GM12878 (cell line): ENCODE measurements around the gene CSF1R. TPM values are rescaled to one million over a fixed set of nuclear protein-coding genes. Genes with fewer than 3 reads are reported as not detected.

Experiments
- ATAC-seq: fragments of 200-7000 bp; cut with Tn5 transposase; 3 replicates; pipeline ENCODE4 v1.9.1; 2020; ENCODE audit warnings: mild to moderate bottlenecking, moderate library complexity
- BruUV-seq: library from RNA; stranded (reverse); fragments of 400-500 nt; replicated peaks from 2 replicates; lab custom pipeline; 2021; lab: Mats Ljungman, UMichigan
- CTCF ChIA-PET: fragments of 300-600 bp; sonication (Branson Sonifier 250); formaldehyde crosslinking; extraction: SDS; loops from one replicate; lab custom pipeline; 2021; ENCODE audit warnings: inconsistent platforms; lab: Yijun Ruan, JAX
- POLR2A ChIA-PET: fragments of 350-600 bp; formaldehyde crosslinking; extraction: SDS; loops from one replicate; lab custom pipeline; 2021; ENCODE audit warnings: inconsistent platforms; lab: Charles Lee
- RAD21 ChIA-PET: fragments of 300-600 bp; sonication (Branson Sonifier 250); formaldehyde crosslinking; loops from one replicate; lab custom pipeline; 2023; ENCODE audit warnings: antibody characterized with exemption; ENCODE audit not compliant: unreplicated experiment; lab: Charles Lee
- SMC1A ChIA-PET: fragments of 300-600 bp; sonication (Branson Sonifier 250); formaldehyde crosslinking; loops from one replicate; lab custom pipeline; 2023; ENCODE audit not compliant: unreplicated experiment, uncharacterized antibody; lab: Charles Lee
- DNase-seq: peaks from one replicate; pipeline ENCODE4 v3.0.0-alpha.2; 2011; ENCODE audit warnings: low read depth, low spot score
- FAIRE-seq: peaks from 3 replicates; lab custom pipeline; 2011; peaks lifted over from hg19 to GRCh38; lab: Jason Lieb, UNC
- H2AFZ ChIP-seq: 2 replicates; pipeline ENCODE4 v1.6.0; 2011; ENCODE audit warnings: low read depth, low read length, control low read depth; ENCODE audit not compliant: control insufficient read depth
- H3K27ac ChIP-seq: 2 replicates; pipeline ENCODE4 v1.5.1; 2011; ENCODE audit warnings: control low read depth; ENCODE audit not compliant: control insufficient read depth, insufficient read depth
- H3K27me3 ChIP-seq, 2 experiments: replicated peaks in 1 of 2; 2 replicates each; pipeline versions ENCODE4 v1.6.0 to v1.6.1; 2011; ENCODE audit warnings: low read length in 1 of 2; ENCODE audit not compliant: control insufficient read depth in 2 of 2, insufficient read depth in 2 of 2
- H3K36me3 ChIP-seq, 2 experiments: 2 replicates each; pipeline ENCODE4 v1.5.1; 2011; ENCODE audit warnings: low read length in 1 of 2; ENCODE audit not compliant: control insufficient read depth in 2 of 2, insufficient read depth in 2 of 2
- H3K4me1 ChIP-seq: 2 replicates; pipeline ENCODE4 v1.6.1; 2011; ENCODE audit warnings: mild to moderate bottlenecking, low read length, moderate library complexity, mixed read lengths; ENCODE audit not compliant: control insufficient read depth, insufficient read depth
- H3K4me2 ChIP-seq: 2 replicates; pipeline ENCODE4 v1.6.0; 2011; ENCODE audit warnings: control low read depth; ENCODE audit not compliant: control insufficient read depth, insufficient read depth
- H3K4me3 ChIP-seq: fragments of 200-600 bp; sonication (generic); 2 replicates; pipeline ENCODE4 v1.5.1; 2016
- H3K79me2 ChIP-seq: 2 replicates; pipeline ENCODE4 v1.6.0; 2011; ENCODE audit warnings: low read length; ENCODE audit not compliant: control insufficient read depth, insufficient read depth
- H3K9ac ChIP-seq: 2 replicates; pipeline ENCODE4 v1.8.0; 2011; ENCODE audit warnings: low read length, control low read depth, mixed read lengths; ENCODE audit not compliant: control insufficient read depth, insufficient read depth
- H3K9me3 ChIP-seq: replicated peaks from 3 replicates; pipeline ENCODE4 v1.5.1; 2011; ENCODE audit warnings: mild to moderate bottlenecking, low read length; ENCODE audit not compliant: control insufficient read depth, insufficient read depth
- H4K20me1 ChIP-seq: 2 replicates; pipeline ENCODE4 v1.6.0; 2011; ENCODE audit not compliant: control insufficient read depth, insufficient read depth
- ATF2 ChIP-seq: IDR thresholded peaks from 2 replicates; pipeline ENCODE4 v1.6.1; 2012; ENCODE audit warnings: low read length, inconsistent platforms
- ESRRA ChIP-seq: IDR thresholded peaks from 2 replicates; pipeline ENCODE4 v1.6.1; 2012; ENCODE audit warnings: mild to moderate bottlenecking, low read length, improper control_type of control experiment
- IRF5 ChIP-seq: fragments of 450-650 bp; IDR thresholded peaks from 2 replicates; pipeline ENCODE4 v1.6.1; 2017; ENCODE audit warnings: borderline replicate concordance
- JUNB ChIP-seq: IDR thresholded peaks from 2 replicates; pipeline ENCODE4 v1.6.1; 2016; ENCODE audit warnings: antibody characterized with exemption, mild to moderate bottlenecking
- PKNOX1 ChIP-seq: fragments of 450-650 bp; IDR thresholded peaks from 2 replicates; pipeline ENCODE4 v1.6.1; 2016; ENCODE audit warnings: mild to moderate bottlenecking
- REST ChIP-seq: IDR thresholded peaks from 2 replicates; pipeline ENCODE4 v1.6.1; 2012; ENCODE audit warnings: mild to moderate bottlenecking, low read depth, low read length
- SREBF2 ChIP-seq: IDR thresholded peaks from 2 replicates; pipeline ENCODE4 v1.6.1; 2012; ENCODE audit warnings: mild to moderate bottlenecking, low read length
- TCF12 ChIP-seq: IDR thresholded peaks from 2 replicates; pipeline ENCODE4 v1.6.1; 2011; ENCODE audit warnings: low read depth, mild to moderate bottlenecking, low read length
- WRNIP1 ChIP-seq: IDR thresholded peaks from 2 replicates; pipeline ENCODE4 v1.6.1; 2011; ENCODE audit warnings: low read depth, low read length, improper control_type of control experiment, borderline replicate concordance
- YBX1 ChIP-seq: fragments of 450-650 bp; IDR thresholded peaks from 2 replicates; pipeline ENCODE4 v1.6.1; 2016; ENCODE audit warnings: antibody characterized with exemption
- ZBTB4 ChIP-seq: fragments of 450-650 bp; formaldehyde crosslinking; IDR thresholded peaks from 2 replicates; pipeline ENCODE4 v1.4.0; 2022; ENCODE audit warnings: mild to moderate bottlenecking, moderate library complexity
- ZNF217 ChIP-seq: fragments of 450-650 bp; IDR thresholded peaks from 2 replicates; pipeline ENCODE4 v1.6.1; 2017; ENCODE audit warnings: antibody characterized with exemption, mild to moderate bottlenecking
- WGBS: methylation state at CpG from one replicate; pipeline ENCODE4 v1.1.6; 2016; ENCODE audit warnings: low lambda C conversion rate; ENCODE audit not compliant: insufficient replicate concordance, insufficient coverage; ENCODE audit errors: missing lambda C conversion rate; 5-methylcytosine and 5-hydroxymethylcytosine counted together
- in situ Hi-C: fragments of 300-500 bp; cut with MboI; formaldehyde crosslinking; loops from 9 replicates; pipeline ENCODE4 v1.14.3; 2018; ENCODE audit warnings: mixed read lengths
- intact Hi-C: fragments of 100-400 bp; cut with micrococcal nuclease; formaldehyde crosslinking; loops from one replicate; pipeline ENCODE4 v1.14.2; 2022; ENCODE audit not compliant: unreplicated experiment
- polyA plus RNA-seq, 11 experiments: library from polyadenylated mRNA; depleted of rRNA in 4 of 11; unstranded in 6 of 11; stranded (reverse) in 5 of 11; fragments of >200 nt; fragmentation: Nextera tagmentation in 4 of 11; fragmentation: Illumina TruSeq in 1 of 11; extraction: Ambion mirVana in 4 of 11; extraction: Trizol in 1 of 11; gene quantifications; 1 replicate in 1 of 11; 2 replicates in 10 of 11; pipeline versions ENCODE4 v1.2.1 to v1.2.3, GENCODE V29; 2011 to 2016; ENCODE audit warnings: inconsistent platforms in 2 of 11, missing spikeins in 2 of 11, low read depth in 1 of 11
- total RNA-seq, 4 experiments: library from RNA; depleted of rRNA in 3 of 4; stranded (reverse); fragments of >200 nt in 3 of 4; fragmentation: Illumina TruSeq in 1 of 4; extraction: Trizol in 1 of 4; gene quantifications; 2 replicates each; pipeline versions ENCODE4 v1.2.1 to v1.2.3, GENCODE V29; 2013 to 2021

The CSF1R gene
- total and polyA plus RNA-seq, 10 of the 15 experiments (the other 5 are each of a cell fraction or from before 2014, with no cell fraction given): 0.35 to 3.6 (median 1.2) TPM

- ChIA-PET RAD21 (no interaction called here), POLR2A (no interaction called here), SMC1A (no interaction called here), CTCF (no interaction called here)
- Histone ChIP-seq H3K79me2 (no peaks in the 10 kb centered on the region), H3K4me2 (no peak overlapping the region), H3K9ac (no peak overlapping the region), H3K9me3 (no peaks in the 10 kb centered on the region), H3K27me3 (no peaks in the 10 kb centered on the region), H3K36me3 (no peaks in the 10 kb centered on the region), H2AFZ (no peak overlapping the region), H3K4me3 (no peak overlapping the region), H3K27ac (no peak overlapping the region), H3K4me1 (no peaks in the 10 kb centered on the region), H4K20me1 (no peaks in the 10 kb centered on the region)
- intact Hi-C loops: no loop called here
- BruUV-seq: no TSS peak
- ATAC-seq (no peak), FAIRE-seq (no peak), DNase-seq (no peak)
- in situ Hi-C loops: no loop called here
- 73% methylated on average over 3 of the region's 3 CpGs for WGBS
- TF ChIP-seq ESRRA: no peak
- no peak for TF ChIP-seq REST
- TF ChIP-seq YBX1: no peak
- TF ChIP-seq IRF5: no peak
- TF ChIP-seq ATF2: no peak
- TF ChIP-seq ZBTB4: no peak
- no peak for TF ChIP-seq SREBF2
- TF ChIP-seq TCF12: no peak
- no peak for TF ChIP-seq ZNF217
- TF ChIP-seq PKNOX1: no peak
- no peak for TF ChIP-seq WRNIP1
- TF ChIP-seq JUNB: no peak
Observed at GRCh38 chr5:150120062-150120441, 33.7 kb upstream of the CSF1R start.
